ENCODE results near the gene AEN.

Gene AEN

DNA sequence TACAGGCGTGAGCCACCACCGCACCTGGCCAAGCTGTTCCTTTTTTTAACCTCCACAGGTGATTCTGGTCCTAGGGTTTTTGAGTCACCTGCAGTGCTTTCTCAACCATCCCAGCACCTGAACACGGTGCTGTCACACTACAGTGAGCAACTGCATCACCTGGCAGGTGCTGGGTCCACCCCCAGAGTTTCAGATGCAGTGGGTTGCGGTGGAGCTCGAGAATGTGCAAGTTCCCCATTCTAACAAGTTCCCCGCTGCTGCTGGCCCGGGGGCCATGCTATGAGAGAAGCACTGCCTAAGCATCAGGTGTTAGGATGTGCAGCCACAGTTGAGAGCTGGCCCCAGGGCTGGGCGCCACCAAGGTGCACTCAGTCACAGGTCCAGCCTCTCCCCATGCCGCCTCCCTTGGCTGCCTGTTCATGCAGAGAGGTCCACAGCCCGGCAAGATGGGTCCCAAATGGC lies 35.7 kb downstream of the AEN start:
- DNase-seq (ENCODE audit: low read depth) = no peak
- no peak overlapping the region for H3K4me3 ChIP-seq (ENCODE audit: low read depth, low read length)
- TF ChIP-seq MYC (IDR thresholded peaks at IDR 0.05; ENCODE audit: low read depth, low read length) = no peak
- TF ChIP-seq, protein P1, sequence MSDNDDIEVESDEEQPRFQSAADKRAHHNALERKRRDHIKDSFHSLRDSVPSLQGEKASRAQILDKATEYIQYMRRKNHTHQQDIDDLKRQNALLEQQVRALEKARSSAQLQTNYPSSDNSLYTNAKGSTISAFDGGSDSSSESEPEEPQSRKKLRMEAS (IDR thresholded peaks at IDR 0.05; ENCODE audit: low read depth, low read length) = no peak
- TF ChIP-seq, protein P2, sequence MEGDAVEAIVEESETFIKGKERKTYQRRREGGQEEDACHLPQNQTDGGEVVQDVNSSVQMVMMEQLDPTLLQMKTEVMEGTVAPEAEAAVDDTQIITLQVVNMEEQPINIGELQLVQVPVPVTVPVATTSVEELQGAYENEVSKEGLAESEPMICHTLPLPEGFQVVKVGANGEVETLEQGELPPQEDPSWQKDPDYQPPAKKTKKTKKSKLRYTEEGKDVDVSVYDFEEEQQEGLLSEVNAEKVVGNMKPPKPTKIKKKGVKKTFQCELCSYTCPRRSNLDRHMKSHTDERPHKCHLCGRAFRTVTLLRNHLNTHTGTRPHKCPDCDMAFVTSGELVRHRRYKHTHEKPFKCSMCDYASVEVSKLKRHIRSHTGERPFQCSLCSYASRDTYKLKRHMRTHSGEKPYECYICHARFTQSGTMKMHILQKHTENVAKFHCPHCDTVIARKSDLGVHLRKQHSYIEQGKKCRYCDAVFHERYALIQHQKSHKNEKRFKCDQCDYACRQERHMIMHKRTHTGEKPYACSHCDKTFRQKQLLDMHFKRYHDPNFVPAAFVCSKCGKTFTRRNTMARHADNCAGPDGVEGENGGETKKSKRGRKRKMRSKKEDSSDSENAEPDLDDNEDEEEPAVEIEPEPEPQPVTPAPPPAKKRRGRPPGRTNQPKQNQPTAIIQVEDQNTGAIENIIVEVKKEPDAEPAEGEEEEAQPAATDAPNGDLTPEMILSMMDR (IDR thresholded peaks at IDR 0.05; ENCODE audit: low read depth, low read length) = no peak
- TF ChIP-seq POLR2A (IDR thresholded peaks at IDR 0.05; ENCODE audit: extremely low read depth, insufficient read length) = no peak

DNA sequence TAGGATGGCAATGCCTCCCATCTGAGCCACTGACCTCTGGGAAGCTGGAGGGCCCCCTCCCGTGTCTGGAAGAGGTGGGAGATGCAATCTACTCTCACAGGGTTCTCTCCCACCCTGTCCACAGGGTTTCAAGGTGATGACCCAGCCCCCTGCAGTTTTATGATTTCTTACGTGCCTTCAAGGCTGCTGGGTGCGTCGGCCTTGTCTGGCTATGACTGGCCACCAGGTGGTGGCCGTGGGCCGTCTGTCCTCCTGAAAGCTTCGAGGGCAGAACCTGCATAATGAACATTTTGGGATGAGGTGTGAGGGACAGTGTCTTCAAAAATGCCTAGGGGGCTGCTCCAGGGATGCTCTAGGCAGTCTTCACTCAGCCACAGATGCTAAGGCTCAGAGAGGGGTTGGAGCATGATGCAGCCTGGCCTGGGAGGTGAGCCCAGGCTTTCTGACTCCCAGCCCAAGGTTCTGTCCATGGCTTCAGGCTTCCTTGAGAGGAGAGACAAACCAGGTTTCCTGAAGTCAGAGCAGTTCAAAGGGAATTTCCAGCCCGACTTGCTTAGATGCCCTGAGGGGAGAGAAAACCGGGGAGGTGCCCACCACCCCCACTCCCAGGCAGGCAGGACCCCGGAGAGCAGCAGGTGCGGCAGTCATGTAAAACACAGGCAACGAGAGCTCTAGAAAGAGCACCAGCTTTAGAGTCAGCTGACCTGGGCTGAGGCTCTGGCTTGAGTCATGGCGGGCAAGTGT lies 36.4 kb downstream of the AEN start:
- TF ChIP-seq POLR2A (IDR thresholded peaks at IDR 0.05; ENCODE audit: extremely low read depth, insufficient read length) (no peak), MYC (IDR thresholded peaks at IDR 0.05; ENCODE audit: low read depth, low read length) (no peak)
- TF ChIP-seq, protein P2 (IDR thresholded peaks at IDR 0.05; ENCODE audit: low read depth, low read length) = peak; percentile 72
- TF ChIP-seq, protein P1 (IDR thresholded peaks at IDR 0.05; ENCODE audit: low read depth, low read length) = no peak; the same call in 1 of the 2 replicates
- no peak overlapping the region for H3K4me3 ChIP-seq (ENCODE audit: low read depth, low read length)
- DNase-seq (ENCODE audit: low read depth) = peak; percentile 55

DNA sequence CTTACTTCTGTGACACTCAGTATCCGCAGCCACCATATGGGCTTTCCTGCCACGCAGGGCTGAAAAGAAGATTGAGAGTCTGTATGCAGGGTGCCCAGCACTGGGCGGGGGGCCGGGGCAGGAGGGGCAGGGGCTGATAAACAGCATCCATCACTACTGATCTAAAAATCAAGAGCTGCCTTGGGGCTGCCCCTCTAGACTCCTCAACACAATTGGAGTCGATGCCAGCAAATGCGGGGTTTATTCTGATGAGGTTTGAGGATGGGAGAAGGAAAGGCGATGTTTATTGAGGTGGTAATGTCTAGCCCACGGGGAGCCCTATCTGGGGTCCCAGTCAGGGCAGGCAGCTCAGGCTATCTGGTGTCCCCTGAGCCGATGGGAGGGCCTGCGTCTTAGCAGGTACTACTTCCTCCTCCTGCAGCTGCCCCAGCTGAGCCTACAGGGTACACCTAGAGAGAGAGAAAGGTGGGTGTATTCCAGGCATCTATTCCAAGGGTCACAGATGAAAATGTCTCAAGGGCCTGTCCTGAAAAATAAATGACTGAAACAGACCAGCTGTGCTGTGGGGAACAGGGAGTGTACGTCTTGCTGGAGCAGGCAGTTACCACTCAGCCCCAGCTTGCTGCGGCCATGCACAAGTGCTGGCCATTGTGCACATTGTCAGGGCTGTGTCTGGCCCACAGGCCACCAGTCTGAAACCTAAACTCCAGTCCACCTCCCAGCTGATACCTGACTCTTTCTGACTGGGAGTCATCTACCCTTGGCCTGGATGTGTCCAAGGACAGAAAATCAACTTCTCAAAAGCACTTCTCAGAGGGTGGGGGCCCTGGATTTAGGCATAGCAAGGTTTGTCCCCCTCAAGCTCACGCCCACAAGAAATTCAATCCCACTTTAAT lies 37.2 kb downstream of the AEN start:
- no peak overlapping the region for H3K4me3 ChIP-seq (ENCODE audit: low read depth, low read length)
- TF ChIP-seq, protein P2 (IDR thresholded peaks at IDR 0.05; ENCODE audit: low read depth, low read length) = no peak
- no peak for TF ChIP-seq MYC (IDR thresholded peaks at IDR 0.05; ENCODE audit: low read depth, low read length)
- TF ChIP-seq POLR2A (IDR thresholded peaks at IDR 0.05; ENCODE audit: extremely low read depth, insufficient read length) = no peak
- TF ChIP-seq, protein P1 (IDR thresholded peaks at IDR 0.05; ENCODE audit: low read depth, low read length) = no peak
- DNase-seq (ENCODE audit: low read depth) = no peak

DNA sequence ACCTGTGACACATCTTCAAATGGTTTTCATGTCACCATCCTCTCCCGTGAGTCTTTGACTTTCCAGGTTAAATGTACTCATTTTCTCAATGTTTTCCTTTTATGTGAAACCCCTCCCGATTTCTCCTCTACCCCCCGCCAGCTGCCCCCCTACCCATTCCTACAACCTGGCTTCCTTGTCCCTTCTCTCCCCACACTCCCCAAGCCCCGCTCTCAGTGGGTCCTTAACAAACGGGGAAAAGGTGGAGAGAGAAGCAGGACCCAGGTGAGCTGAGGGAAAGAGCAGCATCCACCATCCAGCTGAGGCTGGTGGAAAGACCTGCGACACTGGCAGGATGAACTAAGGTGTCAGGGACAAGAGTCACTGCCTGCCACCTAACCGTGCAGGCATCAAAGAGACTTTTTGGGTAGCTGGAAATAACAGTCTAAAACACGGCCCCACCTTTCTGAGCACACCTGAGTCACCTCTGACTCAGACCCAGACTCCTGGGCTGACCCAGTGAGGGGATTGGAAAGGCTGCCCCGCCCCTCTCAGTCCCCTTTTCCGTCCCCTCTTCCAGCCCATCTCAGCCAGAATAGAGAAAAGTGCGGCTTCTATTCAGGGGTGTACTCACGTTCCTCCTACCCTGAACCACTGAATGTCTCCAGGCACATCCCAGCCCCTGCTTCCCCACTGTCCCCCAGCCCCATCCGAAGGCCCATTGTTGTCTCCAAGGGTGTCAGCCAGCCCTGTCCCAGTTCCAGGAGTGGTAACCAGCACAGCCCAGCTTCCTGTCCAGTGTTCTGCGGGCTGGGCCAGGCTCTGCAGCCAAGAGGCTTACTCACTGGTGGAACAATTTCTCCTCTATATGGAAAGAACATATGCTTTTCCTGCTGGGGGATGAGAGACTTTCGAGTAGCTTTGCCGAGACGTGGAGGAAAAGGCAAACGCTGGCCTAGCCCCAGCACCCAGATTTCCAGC lies 38.1 kb downstream of the AEN start:
- TF ChIP-seq, protein P2 (IDR thresholded peaks at IDR 0.05; ENCODE audit: low read depth, low read length) = no peak
- TF ChIP-seq, protein P1 (IDR thresholded peaks at IDR 0.05; ENCODE audit: low read depth, low read length) = no peak
- TF ChIP-seq POLR2A (IDR thresholded peaks at IDR 0.05; ENCODE audit: extremely low read depth, insufficient read length) (no peak), MYC (IDR thresholded peaks at IDR 0.05; ENCODE audit: low read depth, low read length) (no peak)
- no peak for DNase-seq (ENCODE audit: low read depth)
- H3K4me3 ChIP-seq (ENCODE audit: low read depth, low read length) = no peak overlapping the region
